Endothelial cell of umbilical vein (primary cell): ENCODE data around the gene ARHGAP10.

Source experiments
- CTCF ChIP-seq, 2 donors: IDR thresholded peaks; 1 replicate in 1 of 2; 2 replicates in 1 of 2; pipeline ENCODE4 v1.5.1; 2011; ENCODE audit warnings: low read length in 2 of 2, mild to moderate bottlenecking in 2 of 2, moderate library complexity in 2 of 2, control low read depth in 1 of 2, inconsistent platforms in 1 of 2, low read depth in 1 of 2; ENCODE audit not compliant: insufficient read depth in 1 of 2; ENCODE audit errors: extremely low read depth in 1 of 2
- EZH2 ChIP-seq: IDR thresholded peaks from 2 replicates; pipeline ENCODE4 v1.6.1; 2012; ENCODE audit warnings: borderline replicate concordance, low read depth, mild to moderate bottlenecking, moderate library complexity, low read length, inconsistent platforms; ENCODE audit not compliant: severe bottlenecking
- FOS ChIP-seq: IDR thresholded peaks from 2 replicates; pipeline ENCODE4 v1.6.1; 2011; ENCODE audit warnings: mild to moderate bottlenecking, low read length, moderate library complexity, borderline replicate concordance; ENCODE audit not compliant: insufficient read depth
- GATA2 ChIP-seq: IDR thresholded peaks from 2 replicates; pipeline ENCODE4 v1.7.0; 2011; ENCODE audit warnings: low read depth, mild to moderate bottlenecking, moderate library complexity, mixed read lengths, low read length; ENCODE audit not compliant: insufficient read length, insufficient read depth
- JUN ChIP-seq: IDR thresholded peaks from 2 replicates; pipeline ENCODE4 v1.6.1; 2011; ENCODE audit warnings: borderline replicate concordance, low read depth; ENCODE audit not compliant: insufficient read length, insufficient read depth
- MAX ChIP-seq: IDR thresholded peaks from 2 replicates; pipeline ENCODE4 v1.6.1; 2011; ENCODE audit not compliant: insufficient read depth, insufficient read length
- MYC ChIP-seq: IDR thresholded peaks from one replicate; pipeline ENCODE4 v1.6.1; 2011; ENCODE audit warnings: mild to moderate bottlenecking, low read depth, low read length
- POLR2A ChIP-seq: IDR thresholded peaks from 2 replicates; pipeline ENCODE4 v1.6.1; 2012; ENCODE audit warnings: low read depth, mild to moderate bottlenecking, control low read depth, low read length
- POLR2AphosphoS5 ChIP-seq: IDR thresholded peaks from 2 replicates; pipeline ENCODE4 v1.6.1; 2012; ENCODE audit warnings: low read depth, mild to moderate bottlenecking, control low read depth, low read length, moderate library complexity; ENCODE audit not compliant: insufficient read depth

DNA sequence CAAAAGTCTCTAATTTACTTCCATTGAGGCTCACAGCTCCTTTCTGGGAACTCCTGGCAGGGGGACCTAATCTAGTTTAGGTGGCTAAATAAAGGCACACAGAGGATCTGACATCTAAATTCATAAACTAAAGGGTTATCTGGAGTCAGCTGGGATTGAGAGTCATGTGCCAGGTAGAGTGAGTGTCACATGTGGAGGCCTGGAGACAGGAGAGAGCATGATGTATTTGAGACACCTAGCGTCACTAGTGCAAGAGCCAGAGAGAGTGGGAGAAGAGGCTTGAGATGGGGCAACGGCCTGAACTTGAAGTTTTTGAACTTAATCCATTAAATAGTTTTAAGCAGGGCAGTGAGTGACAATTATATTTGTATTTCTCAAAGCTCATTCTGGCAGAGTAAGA lies 152.6 kb downstream of the ARHGAP10 start:
- TF ChIP-seq CTCF (IDR thresholded peaks at IDR 0.05; ENCODE audit: extremely low read depth in 1 of 2, insufficient read depth in 1 of 2, low read depth in 1 of 2, low read length in 2 of 2) (no peak), MAX (no peak), GATA2 (no peak), POLR2A (no peak), JUN (no peak), EZH2 (no peak), POLR2AphosphoS5 (no peak), FOS (no peak), MYC (no peak)
